ENCODE measurements around the gene PPP3R1. TPM values are rescaled to one million over a fixed set of nuclear protein-coding genes. Genes with fewer than 3 reads are reported as not detected.

The PPP3R1 gene
- total and polyA plus RNA-seq, 4 donors = 2.4 to 42.5 (median 18.3) TPM

DNA sequence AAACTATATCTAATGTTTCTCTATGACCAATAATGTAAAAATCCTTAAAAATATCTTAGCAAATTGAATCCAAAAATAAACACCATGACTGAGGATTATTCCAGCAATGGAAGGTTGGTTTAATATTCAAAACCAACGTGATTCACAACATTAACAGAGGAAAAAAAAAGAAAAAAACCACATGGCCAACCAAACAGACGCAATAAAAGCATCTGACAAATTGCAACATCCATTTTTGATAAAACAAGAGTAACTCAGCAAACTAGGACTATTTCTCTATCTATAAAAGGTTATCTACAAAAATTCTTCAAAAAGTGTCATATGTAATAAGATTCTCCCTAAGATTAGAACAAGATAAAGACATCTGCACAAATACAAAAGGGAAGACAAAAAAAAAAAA lies 28.9 kb downstream of the PPP3R1 start:
- no peaks in the 10 kb centered on the region for H3K27me3 ChIP-seq (ENCODE audit: control insufficient read depth in 4 of 4, insufficient read depth in 4 of 4, low read length in 3 of 4)
- H3K9me3 ChIP-seq (ENCODE audit: control insufficient read depth in 4 of 4, low read length in 3 of 4) = no peaks in the 10 kb centered on the region
- no peaks in the 10 kb centered on the region for H3K36me3 ChIP-seq (ENCODE audit: control insufficient read depth in 4 of 4, insufficient read depth in 3 of 4, low read depth in 1 of 4, low read length in 3 of 4)
- DNase-seq (ENCODE audit: low spot score) = no peak
- no peak for TF ChIP-seq FOXA2 (IDR thresholded peaks at IDR 0.05)
- TF ChIP-seq TAF1 (conservative IDR thresholded peaks at IDR 0.05) = no peak
- H3K4me3 ChIP-seq (ENCODE audit: low read depth in 1 of 3, low read length in 3 of 3) = no peak overlapping the region
- peaks cover 2 to 19% (median 8%) of the 10 kb centered on the region in 4 donors for H3K4me1 ChIP-seq (ENCODE audit: control insufficient read depth in 4 of 4, insufficient read depth in 4 of 4, low read length in 3 of 4)
- H3K27ac ChIP-seq (ENCODE audit: low read depth in 1 of 2, low read length in 2 of 2) = no peak overlapping the region
- H3K9ac ChIP-seq (ENCODE audit: low read depth in 1 of 2, low read length in 2 of 2) = no peak overlapping the region
- 62% methylated on average over 2 of the region's 2 CpGs for WGBS

DNA sequence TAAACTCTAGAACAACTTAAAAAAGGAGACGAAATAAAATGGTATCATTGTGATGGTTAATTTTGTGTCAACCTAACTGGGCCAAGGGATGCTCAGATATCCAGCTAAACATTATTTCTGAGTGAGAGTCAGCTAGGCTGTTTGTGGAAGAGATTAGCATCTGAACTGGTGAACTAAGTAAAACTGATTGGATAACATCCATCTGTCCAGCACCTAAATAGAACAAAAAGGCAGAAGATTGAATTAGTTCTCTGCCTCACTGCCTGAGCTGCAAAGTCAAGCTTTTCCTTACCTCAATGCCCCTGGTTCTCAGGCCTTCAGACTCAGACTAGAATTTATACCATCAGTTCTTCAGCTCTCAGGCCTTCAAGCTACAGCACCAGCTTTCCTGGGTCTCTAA lies 30.0 kb downstream of the PPP3R1 start:
- no peak for DNase-seq (ENCODE audit: low spot score)
- Histone ChIP-seq H3K36me3 (ENCODE audit: control insufficient read depth in 4 of 4, insufficient read depth in 3 of 4, low read depth in 1 of 4, low read length in 3 of 4) (no peaks in the 10 kb centered on the region), H3K4me1 (ENCODE audit: control insufficient read depth in 4 of 4, insufficient read depth in 4 of 4, low read length in 3 of 4) (peaks cover 2 to 19% (median 12%) of the 10 kb centered on the region in 4 donors), H3K4me3 (ENCODE audit: low read depth in 1 of 3, low read length in 3 of 3) (no peak overlapping the region), H3K27me3 (ENCODE audit: control insufficient read depth in 4 of 4, insufficient read depth in 4 of 4, low read length in 3 of 4) (no peaks in the 10 kb centered on the region), H3K27ac (ENCODE audit: low read depth in 1 of 2, low read length in 2 of 2) (no peak overlapping the region), H3K9me3 (ENCODE audit: control insufficient read depth in 4 of 4, low read length in 3 of 4) (no peaks in the 10 kb centered on the region), H3K9ac (ENCODE audit: low read depth in 1 of 2, low read length in 2 of 2) (no peak overlapping the region)
- WGBS = 96% methylated on average over 1 of the region's 1 CpG
- TF ChIP-seq EGR1 (IDR thresholded peaks at IDR 0.05; ENCODE audit: low read depth in 2 of 2) = no peak
- TF ChIP-seq RAD21 (IDR thresholded peaks at IDR 0.05) = no peak
- no peak for TF ChIP-seq HNF4G (IDR thresholded peaks at IDR 0.05)
- no peak for TF ChIP-seq GABPA (IDR thresholded peaks at IDR 0.05 in 1 of 2, conservative IDR thresholded peaks at IDR 0.05 in 1 of 2)
- no peak for TF ChIP-seq YY1 (IDR thresholded peaks at IDR 0.05)
- TF ChIP-seq, protein P1, sequence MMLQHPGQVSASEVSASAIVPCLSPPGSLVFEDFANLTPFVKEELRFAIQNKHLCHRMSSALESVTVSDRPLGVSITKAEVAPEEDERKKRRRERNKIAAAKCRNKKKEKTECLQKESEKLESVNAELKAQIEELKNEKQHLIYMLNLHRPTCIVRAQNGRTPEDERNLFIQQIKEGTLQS (IDR thresholded peaks at IDR 0.05) = no peak
- TF ChIP-seq, protein P2, sequence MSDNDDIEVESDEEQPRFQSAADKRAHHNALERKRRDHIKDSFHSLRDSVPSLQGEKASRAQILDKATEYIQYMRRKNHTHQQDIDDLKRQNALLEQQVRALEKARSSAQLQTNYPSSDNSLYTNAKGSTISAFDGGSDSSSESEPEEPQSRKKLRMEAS (IDR thresholded peaks at IDR 0.05) = no peak
- no peak for TF ChIP-seq SP1 (IDR thresholded peaks at IDR 0.05)
- TF ChIP-seq, protein P3, sequence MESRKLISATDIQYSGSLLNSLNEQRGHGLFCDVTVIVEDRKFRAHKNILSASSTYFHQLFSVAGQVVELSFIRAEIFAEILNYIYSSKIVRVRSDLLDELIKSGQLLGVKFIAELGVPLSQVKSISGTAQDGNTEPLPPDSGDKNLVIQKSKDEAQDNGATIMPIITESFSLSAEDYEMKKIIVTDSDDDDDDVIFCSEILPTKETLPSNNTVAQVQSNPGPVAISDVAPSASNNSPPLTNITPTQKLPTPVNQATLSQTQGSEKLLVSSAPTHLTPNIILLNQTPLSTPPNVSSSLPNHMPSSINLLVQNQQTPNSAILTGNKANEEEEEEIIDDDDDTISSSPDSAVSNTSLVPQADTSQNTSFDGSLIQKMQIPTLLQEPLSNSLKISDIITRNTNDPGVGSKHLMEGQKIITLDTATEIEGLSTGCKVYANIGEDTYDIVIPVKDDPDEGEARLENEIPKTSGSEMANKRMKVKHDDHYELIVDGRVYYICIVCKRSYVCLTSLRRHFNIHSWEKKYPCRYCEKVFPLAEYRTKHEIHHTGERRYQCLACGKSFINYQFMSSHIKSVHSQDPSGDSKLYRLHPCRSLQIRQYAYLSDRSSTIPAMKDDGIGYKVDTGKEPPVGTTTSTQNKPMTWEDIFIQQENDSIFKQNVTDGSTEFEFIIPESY (IDR thresholded peaks at IDR 0.05) = no peak
- no peak for TF ChIP-seq FOXA2 (IDR thresholded peaks at IDR 0.05)
- no peak for TF ChIP-seq RXRA (IDR thresholded peaks at IDR 0.05)
- TF ChIP-seq, protein P4, sequence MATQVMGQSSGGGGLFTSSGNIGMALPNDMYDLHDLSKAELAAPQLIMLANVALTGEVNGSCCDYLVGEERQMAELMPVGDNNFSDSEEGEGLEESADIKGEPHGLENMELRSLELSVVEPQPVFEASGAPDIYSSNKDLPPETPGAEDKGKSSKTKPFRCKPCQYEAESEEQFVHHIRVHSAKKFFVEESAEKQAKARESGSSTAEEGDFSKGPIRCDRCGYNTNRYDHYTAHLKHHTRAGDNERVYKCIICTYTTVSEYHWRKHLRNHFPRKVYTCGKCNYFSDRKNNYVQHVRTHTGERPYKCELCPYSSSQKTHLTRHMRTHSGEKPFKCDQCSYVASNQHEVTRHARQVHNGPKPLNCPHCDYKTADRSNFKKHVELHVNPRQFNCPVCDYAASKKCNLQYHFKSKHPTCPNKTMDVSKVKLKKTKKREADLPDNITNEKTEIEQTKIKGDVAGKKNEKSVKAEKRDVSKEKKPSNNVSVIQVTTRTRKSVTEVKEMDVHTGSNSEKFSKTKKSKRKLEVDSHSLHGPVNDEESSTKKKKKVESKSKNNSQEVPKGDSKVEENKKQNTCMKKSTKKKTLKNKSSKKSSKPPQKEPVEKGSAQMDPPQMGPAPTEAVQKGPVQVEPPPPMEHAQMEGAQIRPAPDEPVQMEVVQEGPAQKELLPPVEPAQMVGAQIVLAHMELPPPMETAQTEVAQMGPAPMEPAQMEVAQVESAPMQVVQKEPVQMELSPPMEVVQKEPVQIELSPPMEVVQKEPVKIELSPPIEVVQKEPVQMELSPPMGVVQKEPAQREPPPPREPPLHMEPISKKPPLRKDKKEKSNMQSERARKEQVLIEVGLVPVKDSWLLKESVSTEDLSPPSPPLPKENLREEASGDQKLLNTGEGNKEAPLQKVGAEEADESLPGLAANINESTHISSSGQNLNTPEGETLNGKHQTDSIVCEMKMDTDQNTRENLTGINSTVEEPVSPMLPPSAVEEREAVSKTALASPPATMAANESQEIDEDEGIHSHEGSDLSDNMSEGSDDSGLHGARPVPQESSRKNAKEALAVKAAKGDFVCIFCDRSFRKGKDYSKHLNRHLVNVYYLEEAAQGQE (IDR thresholded peaks at IDR 0.05) = no peak
- TF ChIP-seq, protein P5, sequence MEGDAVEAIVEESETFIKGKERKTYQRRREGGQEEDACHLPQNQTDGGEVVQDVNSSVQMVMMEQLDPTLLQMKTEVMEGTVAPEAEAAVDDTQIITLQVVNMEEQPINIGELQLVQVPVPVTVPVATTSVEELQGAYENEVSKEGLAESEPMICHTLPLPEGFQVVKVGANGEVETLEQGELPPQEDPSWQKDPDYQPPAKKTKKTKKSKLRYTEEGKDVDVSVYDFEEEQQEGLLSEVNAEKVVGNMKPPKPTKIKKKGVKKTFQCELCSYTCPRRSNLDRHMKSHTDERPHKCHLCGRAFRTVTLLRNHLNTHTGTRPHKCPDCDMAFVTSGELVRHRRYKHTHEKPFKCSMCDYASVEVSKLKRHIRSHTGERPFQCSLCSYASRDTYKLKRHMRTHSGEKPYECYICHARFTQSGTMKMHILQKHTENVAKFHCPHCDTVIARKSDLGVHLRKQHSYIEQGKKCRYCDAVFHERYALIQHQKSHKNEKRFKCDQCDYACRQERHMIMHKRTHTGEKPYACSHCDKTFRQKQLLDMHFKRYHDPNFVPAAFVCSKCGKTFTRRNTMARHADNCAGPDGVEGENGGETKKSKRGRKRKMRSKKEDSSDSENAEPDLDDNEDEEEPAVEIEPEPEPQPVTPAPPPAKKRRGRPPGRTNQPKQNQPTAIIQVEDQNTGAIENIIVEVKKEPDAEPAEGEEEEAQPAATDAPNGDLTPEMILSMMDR (IDR thresholded peaks at IDR 0.05; ENCODE audit: low read depth, low read length, missing input control) = no peak
- no peak for TF ChIP-seq FOXA1 (IDR thresholded peaks at IDR 0.05)
- TF ChIP-seq NR2F2 (IDR thresholded peaks at IDR 0.05) = no peak
